HG03432 (cell line): ENCODE measurements around the gene IL5RA.

ENCODE experiments used
- ATAC-seq: cut with Tn5 transposase; IDR thresholded peaks from one replicate; pipeline ENCODE4 v1.9.1; 2021; ENCODE audit warnings: mild to moderate bottlenecking, moderate library complexity; ENCODE audit not compliant: unreplicated experiment

IL5RA gene

DNA sequence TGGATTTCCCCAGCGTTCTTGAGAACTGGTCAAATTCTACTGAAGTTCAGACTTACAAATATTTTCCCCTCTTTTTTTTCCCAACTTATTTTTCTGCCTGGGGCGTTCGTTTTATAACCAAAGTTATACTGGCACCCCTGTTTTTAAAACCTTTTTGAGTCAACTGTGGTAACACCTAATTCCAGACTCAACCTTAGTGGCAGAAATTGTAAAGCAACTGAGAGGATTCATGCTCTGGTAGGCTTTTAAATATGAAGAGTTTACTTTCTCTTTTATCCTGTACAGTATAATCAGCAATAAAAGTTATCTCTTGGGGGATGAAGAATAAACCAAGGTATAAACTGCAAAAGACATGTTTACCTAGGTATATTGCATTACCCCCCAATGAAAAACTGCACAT lies 2.3 kb downstream of the IL5RA start:
- no peak for ATAC-seq

DNA sequence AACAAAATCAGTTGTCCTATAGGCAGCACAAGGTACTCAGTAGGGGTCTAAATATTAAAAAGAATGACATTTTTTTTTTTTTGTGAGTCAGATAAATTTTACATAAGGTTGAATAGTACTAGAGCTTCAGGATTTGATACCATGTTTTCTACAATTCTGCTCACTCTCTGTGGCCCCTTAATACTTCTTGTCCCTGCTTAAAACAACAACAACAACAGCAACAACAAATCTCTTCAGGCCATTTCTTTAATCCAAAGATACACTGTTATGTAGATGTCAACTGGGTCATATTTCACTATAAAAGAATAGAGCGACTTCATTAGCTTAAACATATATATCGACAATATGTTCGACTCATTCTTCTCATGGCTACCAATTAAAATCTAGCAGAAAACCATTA lies 3.0 kb downstream of the IL5RA start:
- ATAC-seq = no peak

DNA sequence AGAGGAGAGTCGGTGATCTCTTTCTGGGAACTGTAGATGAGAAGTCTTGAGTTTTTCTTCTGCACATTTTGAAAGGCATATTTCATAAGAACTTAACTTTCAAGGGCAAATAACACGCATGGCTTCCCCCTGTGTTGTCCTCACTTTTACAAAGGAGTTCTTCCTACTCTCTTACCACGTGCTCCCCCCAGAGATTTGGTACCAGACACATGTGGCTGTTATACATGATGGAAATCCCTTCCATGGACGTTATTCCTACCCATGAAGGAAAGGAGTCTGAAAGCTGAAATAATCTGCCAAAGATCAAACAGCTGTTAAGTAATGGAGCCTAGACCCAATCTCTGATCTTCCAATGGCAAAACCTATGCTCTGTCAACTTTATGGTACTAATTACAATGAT lies 4.4 kb downstream of the IL5RA start:
- no peak for ATAC-seq

DNA sequence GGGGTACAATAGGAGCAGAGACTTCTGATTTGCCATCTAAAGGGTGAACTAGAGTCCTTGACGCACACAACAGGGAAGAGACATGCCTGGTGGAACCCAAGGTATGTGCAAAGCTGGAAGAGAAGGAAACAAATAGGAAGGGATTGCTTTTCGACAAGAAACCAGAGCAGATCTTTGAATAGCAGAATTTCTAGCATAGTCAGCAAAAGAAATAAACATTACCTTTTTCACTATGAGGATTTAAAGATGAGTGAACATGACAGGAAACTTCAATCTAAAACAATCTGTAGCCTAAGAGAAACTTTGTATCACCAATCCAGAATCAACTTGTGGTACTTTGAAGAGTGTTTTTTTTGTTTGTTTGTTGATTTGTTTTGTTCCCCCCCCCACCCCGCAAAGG lies 4.9 kb downstream of the IL5RA start:
- ATAC-seq = no peak

DNA sequence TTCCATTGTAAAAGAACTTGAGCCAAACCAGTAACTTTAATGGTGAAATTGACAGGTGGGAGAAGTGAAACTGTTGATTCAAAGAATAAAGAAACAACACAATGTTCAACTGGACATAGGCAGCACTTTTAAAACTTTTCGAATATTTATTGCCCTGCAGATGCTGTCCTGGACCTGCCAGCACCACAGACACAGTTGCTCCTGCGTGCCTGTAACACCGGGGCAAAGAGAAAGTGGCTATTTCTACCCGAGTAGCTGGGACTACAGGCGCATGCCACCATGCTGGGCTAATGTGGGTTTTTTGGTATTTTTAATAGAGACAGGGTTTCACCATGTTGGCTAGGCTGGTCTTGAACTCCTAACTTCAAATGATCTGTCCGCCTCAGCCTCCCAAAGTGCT lies 7.4 kb downstream of the IL5RA start:
- no peak for ATAC-seq

DNA sequence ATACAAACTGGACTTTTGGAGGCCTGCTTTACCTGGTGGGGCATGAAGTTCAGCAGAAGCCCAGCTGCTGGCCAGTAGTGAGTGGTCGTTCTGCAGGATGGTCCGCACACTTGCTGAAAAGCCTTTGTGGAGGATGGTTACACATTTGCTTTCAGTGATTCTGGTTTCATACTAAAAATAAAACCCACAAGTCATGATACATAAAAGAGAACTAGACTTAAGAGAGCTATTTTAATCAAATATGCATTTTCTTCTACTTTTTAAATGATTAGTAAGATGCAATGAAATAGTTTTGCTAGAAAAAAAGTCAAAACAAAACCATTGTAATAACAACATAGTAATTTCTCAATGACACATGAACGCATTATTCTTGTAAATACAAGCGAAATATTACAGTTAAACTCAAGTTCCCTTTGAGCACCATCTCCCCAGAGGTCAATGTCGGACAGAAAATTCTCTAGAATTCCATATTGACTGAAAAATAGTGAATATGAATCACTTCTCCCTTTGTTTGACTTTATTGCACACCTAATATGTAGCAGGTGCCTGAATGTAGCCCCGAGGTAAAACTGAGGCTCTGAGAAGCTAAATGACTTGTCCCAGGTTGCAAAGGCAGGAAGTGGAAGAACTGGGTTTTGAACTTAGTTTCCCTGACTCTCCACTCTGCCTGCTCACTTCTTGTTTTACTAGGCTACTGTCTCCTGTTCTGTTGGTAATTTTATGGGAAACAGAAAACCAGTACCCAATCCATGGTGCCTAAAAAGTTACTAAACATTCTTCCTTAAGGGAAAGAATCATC lies 8.3 kb downstream of the IL5RA start:
- ATAC-seq = peak; percentile 77

DNA sequence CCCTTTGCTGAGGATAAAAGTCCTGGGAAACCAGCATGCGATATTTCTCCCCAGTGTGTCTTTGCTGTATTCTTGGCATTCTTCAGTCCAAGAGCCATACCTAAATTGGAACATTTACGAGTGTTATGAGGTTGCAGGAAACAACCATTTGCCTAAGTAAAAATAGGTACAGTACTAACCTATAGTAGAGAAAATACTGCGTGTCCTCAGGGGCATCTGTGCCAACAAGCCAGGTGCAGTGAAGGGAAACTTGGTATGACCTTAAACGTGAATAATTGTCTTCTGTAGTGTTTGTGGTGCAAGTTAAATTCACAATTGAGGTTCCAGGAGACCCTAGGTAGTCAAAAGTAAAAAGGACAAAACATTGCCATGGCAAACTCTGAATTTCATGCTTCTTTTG lies 12.2 kb downstream of the IL5RA start:
- no peak for ATAC-seq

DNA sequence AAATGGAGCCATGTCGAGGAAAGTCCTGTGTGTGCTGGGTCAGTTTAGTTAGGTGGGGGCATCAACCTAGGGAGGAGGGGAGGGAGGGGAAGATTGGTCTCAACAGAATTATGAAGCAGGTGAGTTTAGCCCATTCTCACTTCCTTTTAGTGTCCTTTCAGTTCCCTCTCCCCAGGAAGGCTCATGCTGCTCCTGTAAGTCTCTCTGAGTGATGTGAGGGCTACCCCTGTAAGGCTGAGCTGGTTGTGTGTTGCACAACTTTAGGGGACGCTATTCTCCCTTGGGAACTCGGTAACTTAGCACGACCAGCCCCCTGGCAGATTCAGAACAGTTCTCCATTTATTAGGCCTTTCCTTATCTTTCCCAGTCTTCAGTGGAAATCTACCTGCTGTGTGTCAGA lies 21.2 kb downstream of the IL5RA start:
- ATAC-seq = peak; percentile 98

DNA sequence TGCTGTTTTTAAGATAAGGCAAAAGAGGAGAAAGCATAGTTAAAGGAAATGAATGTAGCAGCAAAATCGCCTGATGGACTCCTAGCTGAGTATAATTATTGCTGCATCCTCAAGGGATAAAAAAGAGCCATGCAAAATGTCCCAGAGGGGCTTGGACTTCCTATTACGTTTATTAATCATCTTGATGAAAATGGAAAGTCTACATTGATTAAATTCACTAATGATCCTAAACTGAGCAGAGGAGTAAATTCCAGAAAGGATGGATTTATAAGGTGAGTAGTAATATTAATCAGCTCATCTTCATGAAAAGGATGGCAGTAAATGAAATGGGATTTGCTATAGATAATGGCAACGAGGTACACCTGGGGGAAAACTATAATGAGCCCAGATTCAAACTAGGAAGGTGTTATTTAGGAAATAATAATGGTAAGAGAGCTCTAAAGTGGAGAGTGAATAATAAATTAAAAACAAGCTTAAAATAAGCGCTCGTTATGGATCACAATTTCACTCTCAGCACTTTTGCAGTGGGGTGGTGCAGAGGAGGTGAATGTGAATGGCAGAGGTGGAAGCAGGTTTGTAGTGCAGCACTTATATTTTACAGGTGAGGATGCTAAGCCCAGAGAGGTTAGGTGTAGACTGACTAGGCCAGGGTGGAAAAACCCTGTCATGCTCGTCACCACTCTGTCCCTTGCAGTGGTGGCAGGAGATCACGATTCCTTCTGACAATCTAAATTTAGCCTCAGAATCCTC lies 22.3 kb downstream of the IL5RA start:
- no peak for ATAC-seq

DNA sequence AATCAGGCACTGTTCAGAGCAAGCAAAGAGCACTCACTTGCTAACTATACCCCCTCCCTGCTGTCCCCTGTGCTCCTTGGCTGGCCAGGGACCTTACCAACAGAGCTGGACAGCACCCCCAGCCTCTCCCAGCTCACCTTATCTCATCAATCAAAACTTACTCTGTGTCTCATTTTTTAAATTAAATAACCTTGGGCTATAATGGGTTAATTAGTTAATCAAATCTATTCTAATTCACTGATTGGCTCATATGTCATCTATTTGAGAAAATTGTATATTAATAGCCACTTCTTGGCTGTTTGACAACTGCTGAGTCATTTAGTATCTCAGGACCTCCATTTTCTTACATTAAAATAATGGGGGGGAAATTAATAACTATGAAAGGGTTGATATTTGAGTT lies 22.9 kb downstream of the IL5RA start:
- ATAC-seq = no peak

DNA sequence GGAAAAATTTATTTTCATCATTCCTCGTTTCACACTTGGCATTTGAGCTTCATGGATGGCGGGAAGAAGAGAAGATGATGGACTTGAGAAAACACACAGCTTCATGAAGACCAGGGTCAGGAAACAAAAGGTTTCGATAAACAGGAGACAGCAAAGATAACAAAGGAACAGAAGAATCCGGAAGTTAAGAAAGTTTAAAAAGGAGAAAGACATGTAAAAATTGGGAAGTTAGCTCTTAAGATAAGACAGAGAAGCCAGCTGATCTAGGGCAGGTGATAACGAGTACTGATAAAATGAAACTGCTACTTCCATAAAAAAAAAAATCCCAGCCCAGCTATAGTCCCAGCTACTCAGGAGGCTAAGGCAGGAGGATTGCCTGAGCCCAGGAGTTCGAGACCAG lies 23.9 kb downstream of the IL5RA start:
- ATAC-seq = no peak

DNA sequence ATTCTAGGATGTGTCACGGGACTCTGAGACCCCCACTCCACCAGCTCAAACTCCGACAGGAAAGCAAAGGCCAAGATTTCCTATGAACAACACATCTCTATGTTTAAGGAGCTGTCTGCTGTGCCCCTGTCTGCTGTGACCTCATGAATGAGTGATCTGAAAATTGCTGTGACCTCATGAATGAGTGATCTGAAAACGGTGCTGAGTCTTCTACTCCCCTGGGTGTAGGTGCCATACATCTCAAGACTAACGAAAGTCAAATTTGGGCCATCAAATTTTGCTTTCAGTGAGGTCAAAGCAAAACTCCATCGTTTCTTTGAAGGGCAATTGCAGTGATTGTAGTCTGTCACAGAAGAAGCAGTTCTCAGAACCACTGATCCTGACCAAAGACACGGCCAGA lies 24.4 kb downstream of the IL5RA start:
- peak; percentile 20 for ATAC-seq

DNA sequence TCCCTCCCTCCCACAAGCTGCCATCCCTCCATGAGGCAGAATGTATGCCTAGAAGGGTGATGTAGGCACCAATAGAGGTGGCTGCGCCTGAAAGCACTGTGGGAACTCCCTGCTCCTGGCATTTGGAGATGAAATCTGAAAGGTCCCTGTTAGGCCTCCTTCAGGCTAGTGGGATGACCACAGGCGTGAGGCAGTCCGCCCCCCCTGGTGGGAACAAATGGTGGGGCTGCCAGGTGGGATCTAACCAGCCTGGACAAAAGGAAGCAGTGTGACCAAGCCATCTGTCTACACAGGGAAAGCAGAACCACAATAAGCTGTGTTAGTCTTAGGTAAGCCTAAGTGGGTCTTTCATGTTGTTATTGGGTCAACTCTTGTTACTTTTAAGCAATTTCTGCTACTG lies 25.3 kb downstream of the IL5RA start:
- no peak for ATAC-seq

DNA sequence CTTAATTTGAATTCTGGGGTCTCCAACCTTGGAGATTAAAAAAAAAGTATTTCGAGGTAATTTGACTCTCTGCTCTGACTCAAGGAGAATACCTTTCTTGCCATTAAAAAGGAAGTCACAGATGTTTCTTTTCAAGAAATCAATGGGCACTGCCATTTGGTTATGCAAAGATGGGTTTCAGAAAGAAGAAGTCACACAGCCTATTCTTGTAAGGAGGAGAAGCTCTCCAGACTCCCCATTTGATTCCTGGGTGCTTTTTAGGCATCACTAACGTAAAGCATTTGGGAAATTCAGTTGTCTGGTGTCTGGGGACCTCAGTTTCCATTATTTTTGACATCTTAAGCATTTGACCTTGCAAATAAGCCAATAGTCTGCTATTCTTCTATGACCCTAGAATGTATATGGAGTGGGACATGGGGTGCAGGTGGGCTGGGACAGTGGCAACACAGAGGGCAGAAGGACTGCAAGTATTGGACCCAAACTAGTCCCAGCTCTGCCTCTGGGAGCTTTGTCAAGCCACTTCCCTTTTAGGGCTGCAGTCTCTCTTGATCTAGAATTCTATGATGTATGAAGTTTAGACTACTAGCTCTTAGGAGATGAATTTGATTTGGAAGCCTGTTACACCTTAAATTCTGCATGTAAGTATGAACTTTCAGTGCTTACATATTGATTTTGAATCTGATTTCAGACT lies 27.8 kb downstream of the IL5RA start:
- peak; percentile 89 for ATAC-seq

DNA sequence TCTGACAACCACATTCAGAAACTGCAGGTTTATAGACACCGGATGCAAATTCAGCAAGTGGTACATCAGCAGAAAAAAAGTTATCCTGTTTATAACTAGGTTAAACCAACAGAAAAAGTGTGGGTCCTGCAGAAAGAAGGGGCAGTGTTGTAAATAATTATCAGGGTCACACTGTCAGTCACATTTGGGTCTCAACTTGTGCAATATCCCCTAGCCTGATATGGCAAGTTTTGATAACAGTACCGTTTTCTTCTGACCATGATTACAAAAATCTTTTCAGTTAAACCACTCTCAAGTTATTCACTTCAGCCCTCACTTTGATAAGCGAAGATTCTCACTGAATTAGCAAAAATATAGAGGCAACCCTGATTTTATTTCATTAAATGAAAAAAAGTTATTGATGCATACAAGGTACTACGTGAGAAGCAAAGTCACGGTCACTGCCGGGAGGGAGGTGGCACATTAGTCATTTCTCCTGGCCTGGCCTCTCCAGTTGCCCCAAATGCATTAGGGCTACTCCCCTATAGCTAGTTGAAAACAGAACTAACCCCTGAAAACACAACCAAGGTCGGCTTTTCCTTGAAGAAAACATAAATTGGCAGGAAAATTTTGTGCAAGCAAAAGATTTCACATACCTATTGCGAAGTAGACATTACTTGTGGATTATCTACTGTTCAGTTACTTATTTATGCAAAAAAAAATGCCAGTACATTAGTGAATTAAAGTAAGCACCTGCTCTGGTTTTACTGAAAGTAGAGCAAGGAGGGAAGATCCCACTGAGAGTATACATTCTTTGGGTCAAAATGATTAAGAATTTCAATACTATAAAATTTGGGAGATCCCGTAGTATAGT lies 28.6 kb downstream of the IL5RA start:
- ATAC-seq = peak; percentile 57

DNA sequence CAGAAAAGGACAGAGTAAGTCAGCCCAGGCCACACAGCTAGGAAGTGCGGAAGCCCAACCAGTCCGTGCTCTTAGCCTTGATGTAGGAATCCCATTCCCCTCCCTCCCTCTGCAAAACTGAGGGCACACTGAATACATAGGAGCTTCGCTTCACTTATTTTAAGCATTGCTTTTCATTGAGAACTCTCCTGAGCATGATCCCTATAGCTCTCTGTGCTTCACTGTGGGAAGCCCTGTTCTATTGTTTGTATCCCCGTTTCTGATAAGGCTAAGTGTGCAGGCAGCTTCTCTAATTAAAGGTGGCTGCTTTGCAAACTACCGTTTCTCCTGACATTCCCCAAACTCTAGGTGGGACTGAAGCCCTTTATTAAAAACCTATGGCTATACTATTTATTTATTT lies 29.9 kb downstream of the IL5RA start:
- ATAC-seq = no peak

DNA sequence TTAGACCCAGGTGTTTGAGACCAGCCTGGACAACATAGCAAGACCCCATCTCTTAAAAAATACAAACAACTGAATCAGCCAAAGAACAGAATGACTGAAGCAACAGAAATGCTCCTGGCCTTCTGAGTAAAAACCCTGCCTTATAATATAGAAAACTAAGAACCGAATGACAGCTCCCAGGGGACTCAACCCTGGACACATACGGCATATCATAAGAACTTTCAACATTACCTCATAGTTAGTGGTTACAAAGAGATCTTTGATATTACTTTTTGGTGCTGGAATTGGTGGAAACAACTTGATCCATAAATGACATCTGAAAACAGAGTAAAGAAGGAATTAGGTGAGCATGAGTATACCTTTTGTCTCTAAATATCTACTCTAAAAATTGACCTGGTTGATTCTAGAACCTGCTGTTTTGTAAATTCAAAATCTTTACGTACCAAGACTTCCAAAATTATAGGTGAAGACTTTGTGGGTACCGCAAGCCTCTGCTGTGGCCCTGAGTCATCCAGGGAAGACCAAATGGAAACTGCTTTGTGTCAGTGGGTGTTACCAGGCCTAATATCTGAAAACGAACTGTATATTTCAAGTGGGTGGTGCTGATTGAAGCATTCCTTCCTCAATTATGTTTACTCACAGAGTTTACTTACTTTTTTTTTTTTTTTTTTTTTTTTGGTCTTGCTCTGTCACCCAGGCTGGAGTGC lies 35.5 kb downstream of the IL5RA start:
- ATAC-seq = peak; percentile 84

DNA sequence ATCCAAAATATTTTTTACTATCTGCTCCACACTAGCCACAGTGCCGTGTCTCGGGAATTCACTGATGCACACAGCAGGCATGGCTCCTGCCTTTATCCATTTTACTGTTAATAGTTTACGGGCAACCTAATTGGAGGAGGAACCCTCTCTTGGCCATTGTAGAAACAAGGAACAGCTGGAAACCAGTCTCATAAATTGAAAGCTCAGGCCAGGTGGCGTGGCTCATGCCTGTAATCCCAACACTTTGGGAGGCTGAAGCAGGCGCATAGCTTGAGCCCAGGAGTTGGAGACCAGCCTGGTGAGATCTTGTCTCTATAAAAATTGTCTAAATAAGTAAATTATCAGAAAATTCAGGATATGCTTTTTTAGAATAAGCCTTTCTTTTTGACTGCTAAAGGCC lies 39.0 kb downstream of the IL5RA start:
- no peak for ATAC-seq

DNA sequence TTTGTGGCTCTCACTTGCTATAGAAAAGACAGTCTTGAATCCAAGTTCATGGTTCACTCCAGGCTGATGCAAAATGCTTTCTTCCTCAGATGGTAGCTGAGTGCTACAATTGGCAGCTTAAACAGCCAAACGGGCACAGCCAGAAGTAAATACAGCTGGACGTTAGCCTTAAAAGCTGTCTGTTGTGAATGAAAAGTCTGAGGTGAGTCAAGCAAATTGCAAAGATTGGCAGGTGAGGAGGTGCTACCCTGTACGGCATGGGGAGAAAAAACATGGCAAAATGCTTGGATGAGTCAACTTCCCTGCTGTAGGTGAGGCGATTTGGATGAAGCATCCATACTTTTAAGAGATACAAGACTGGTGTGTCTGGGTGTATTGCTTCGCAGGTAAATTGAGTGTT lies 40.5 kb downstream of the IL5RA start:
- ATAC-seq = no peak

DNA sequence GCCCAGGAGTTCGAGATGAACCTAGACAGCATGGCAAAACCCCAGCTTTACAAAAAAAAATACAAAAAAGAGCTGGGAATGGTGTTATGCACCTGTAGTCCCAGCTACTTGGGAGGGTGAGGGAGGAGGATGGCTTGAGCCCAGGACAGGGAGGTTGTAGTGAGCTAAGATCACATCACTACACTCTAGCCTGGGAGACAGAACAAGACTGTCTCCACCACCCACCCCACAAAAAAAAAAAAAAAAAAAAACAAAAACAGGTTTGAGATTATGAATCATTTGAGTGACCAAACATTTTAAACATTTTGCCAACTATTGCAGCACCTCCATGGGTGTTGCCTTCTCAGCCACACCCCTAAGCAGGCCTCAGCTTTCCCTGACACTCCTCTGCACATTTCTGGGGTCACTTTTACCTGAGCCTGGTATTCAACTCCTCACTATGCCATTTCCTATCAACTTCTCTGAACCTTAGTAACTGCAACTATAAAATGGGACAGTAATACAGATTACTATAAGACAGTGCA lies 41.8 kb downstream of the IL5RA start:
- ATAC-seq = no peak
